Ovary (tissue), 3 donors: ENCODE measurements around the gene ZBTB39.

Source experiments
- CTCF ChIP-seq, 3 donors: fragments of 450-650 bp in 2 of 3; fragments of 200-600 bp in 1 of 3; IDR thresholded peaks; one replicate each; pipeline versions ENCODE4 v1.5.1 to v1.8.0; 2016 to 2022; ENCODE audit warnings: antibody characterized with exemption in 3 of 3, mild to moderate bottlenecking in 1 of 3
- EP300 ChIP-seq: sonication (generic); formaldehyde crosslinking; IDR thresholded peaks from one replicate; pipeline ENCODE4 v1.6.1; 2017; ENCODE audit warnings: antibody characterized with exemption
- POLR2A ChIP-seq: fragments of 450-650 bp; IDR thresholded peaks from one replicate; pipeline ENCODE4 v1.6.1; 2017; ENCODE audit warnings: antibody characterized with exemption, mild to moderate bottlenecking, moderate library complexity
- donor health status: DM: no; HTN: no; CAD: no.

- TF ChIP-seq CTCF (IDR thresholded peaks at IDR 0.05) (no peak), POLR2A (no peak), EP300 (no peak)
These were observed 52.0 kb downstream of the ZBTB39 start for GRCh38 chr12:56954057-56954957.
